ENCODE measurements around the gene SLC38A1.
A peak's percentile ranks its signal among the peaks of the same experiment; 100 is the strongest.

SLC38A1 gene

DNA sequence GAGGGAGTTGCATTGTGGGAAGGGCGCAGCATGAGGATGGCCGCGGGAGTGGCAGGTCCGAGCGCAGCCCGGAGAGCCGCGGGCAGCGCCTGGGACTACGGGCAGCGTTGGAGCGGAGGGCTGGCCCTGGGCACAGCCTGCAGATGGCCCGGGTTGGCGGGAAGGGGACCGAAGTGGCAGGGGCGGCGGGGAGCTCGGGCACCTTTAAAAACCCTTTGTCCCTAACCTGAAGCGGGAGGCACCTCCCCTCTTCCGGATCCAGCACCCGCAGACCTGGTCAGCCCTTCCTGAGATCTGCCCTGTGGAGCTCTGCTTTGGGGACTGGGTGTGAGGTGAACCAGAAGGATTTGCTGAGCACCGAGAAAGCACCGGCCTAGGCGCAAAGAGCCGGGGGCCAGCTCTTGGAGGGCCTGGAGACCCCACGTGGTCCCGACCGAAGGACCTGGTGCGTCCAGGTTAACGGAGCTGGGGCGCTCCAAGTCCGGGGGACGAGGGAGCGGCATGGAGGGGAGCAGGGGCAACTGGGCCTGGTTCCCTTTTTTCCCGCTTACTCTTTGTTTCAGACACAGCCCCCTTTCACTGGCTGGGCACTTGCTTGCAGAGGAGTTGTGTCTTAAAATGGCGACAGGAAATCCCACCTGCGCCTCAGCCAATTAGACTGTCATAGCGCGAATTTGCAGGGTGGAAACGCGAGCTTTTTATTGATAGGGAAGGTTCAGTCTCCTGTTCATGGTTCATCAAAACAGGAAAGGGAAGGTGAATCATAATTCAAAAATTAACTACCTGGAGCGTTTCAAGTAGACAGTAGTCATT lies 792 bp upstream of the SLC38A1 start:
- H3K4me3 ChIP-seq (ENCODE audit: control insufficient read depth, low read depth, low read length): peak overlapping the region; percentile 81
- TF ChIP-seq, protein P1, sequence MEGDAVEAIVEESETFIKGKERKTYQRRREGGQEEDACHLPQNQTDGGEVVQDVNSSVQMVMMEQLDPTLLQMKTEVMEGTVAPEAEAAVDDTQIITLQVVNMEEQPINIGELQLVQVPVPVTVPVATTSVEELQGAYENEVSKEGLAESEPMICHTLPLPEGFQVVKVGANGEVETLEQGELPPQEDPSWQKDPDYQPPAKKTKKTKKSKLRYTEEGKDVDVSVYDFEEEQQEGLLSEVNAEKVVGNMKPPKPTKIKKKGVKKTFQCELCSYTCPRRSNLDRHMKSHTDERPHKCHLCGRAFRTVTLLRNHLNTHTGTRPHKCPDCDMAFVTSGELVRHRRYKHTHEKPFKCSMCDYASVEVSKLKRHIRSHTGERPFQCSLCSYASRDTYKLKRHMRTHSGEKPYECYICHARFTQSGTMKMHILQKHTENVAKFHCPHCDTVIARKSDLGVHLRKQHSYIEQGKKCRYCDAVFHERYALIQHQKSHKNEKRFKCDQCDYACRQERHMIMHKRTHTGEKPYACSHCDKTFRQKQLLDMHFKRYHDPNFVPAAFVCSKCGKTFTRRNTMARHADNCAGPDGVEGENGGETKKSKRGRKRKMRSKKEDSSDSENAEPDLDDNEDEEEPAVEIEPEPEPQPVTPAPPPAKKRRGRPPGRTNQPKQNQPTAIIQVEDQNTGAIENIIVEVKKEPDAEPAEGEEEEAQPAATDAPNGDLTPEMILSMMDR (IDR thresholded peaks at IDR 0.05; ENCODE audit: control insufficient read depth, insufficient read depth, low read depth, low read length, missing control alignments): no peak
- DNase-seq (ENCODE audit: low read depth): no peak

DNA sequence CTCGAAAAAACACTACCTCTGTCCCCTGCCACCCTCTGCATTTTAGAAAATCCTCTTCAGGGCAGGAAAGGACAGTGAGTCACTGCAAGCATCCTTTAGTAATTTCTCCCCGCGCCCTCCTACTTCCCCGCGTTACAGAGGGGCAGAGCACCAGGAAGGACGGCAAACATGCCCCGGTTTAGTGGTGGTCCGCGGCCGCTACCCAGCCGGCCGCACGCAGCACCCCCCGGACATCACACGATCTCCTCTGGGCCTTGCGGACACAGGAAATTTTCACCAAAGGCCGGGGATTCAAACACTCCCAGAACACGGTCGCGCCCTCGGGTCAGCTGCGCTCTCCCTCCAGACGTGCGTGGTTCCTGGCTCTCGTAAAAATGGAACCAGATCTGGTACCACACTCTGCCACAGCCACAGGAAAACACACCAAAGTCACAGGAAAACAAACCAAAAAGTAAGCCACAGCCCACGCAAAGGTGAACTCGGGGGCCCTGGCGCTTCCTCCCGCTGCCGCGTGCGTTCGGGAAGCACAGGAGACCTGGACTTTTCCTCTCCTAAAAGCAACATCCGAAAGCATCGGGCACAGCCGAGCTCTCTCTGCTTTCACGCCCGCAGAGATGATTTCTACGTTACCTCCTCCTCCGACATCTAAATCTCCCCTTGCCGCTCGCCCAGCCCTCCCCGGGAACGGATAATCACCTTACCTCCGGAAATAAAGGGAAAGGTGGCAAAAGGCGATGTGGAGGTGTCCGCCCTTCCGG lies 839 bp downstream of the SLC38A1 start:
- H3K4me3 ChIP-seq (ENCODE audit: control insufficient read depth, low read depth, low read length): peak overlapping the region; percentile 81
- TF ChIP-seq, protein P1 (IDR thresholded peaks at IDR 0.05; ENCODE audit: control insufficient read depth, insufficient read depth, low read depth, low read length, missing control alignments): no peak
- DNase-seq (ENCODE audit: low read depth): no peak

DNA sequence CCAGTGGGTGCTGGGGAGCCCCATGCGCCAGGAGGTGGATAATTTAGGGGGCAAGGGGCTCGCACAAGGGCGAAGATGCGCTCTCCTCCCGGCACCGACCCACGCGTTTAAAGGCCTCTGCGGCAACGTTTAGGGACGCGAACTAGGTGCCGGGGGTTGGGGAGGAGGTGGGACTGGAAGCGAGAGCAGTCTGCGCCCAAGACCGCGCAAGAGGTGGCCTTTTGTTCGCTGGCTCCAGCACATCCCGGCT lies 1.3 kb downstream of the SLC38A1 start:
- TF ChIP-seq, protein P1 (IDR thresholded peaks at IDR 0.05; ENCODE audit: control insufficient read depth, insufficient read depth, low read depth, low read length, missing control alignments): no peak
- peak overlapping the region; percentile 81 for H3K4me3 ChIP-seq (ENCODE audit: control insufficient read depth, low read depth, low read length)
- DNase-seq (ENCODE audit: low read depth): no peak

DNA sequence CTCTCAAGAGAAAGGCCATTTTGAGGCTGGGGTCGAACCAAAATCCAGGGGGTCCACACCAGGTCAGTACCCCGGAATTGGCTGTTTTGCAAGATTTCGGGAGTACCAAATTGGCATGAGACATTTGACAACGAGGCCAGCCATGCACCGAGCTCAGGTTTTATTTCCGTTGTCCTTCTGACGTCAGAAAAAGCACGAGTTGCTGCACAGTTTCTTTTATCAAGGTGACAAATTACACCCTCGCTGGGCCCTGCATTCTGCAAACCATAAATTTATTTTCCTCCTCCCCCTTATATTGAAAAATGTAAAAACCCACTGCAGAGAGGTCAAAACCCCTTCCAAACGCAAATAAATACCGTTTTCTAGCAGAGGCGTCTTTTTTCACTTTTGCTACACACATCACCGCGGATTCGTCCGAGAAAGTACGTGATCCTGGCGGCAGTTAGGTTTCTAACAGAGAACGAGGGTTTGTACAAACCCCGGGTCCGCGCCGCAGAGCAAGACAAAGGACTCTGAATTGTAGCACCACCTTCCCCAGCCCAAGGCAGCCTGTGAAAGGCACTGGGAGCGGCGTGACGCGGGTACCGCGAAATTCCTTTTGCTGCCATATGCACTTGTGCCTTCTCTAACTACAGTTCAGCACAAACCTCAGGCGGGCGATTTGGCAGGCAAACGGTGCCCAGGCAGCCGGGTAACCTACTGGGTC lies 1.8 kb downstream of the SLC38A1 start:
- no peak for DNase-seq (ENCODE audit: low read depth)
- TF ChIP-seq, protein P1 (IDR thresholded peaks at IDR 0.05; ENCODE audit: control insufficient read depth, insufficient read depth, low read depth, low read length, missing control alignments): no peak

DNA sequence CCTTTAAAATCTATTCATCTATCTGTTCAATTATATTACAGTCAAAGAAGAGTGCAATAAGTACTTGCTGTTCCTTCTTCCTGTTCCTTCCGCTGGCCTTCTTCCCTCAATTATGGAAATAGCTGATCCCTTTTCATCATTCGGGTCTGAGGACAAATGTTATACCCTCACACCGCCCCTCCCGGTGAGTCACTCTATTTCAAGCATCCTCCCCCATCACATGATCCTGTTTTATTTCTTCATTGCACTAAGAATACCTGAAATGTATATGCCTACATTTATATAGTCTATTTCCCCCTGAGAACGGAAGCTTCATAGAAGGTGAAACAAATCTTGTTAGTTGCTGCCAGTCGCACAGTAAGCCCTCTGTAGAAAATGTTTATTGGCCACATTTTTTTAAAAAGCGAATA lies 2.5 kb downstream of the SLC38A1 start:
- no peak for DNase-seq (ENCODE audit: low read depth)
- no peak overlapping the region for H3K4me3 ChIP-seq (ENCODE audit: control insufficient read depth, low read depth, low read length)
- TF ChIP-seq, protein P1 (IDR thresholded peaks at IDR 0.05; ENCODE audit: control insufficient read depth, insufficient read depth, low read depth, low read length, missing control alignments): no peak

More for the DNA sequence above, 1.8 kb downstream of the SLC38A1 start:
- peak overlapping the region; percentile 81 for H3K4me3 ChIP-seq (ENCODE audit: control insufficient read depth, low read depth, low read length)

DNA sequence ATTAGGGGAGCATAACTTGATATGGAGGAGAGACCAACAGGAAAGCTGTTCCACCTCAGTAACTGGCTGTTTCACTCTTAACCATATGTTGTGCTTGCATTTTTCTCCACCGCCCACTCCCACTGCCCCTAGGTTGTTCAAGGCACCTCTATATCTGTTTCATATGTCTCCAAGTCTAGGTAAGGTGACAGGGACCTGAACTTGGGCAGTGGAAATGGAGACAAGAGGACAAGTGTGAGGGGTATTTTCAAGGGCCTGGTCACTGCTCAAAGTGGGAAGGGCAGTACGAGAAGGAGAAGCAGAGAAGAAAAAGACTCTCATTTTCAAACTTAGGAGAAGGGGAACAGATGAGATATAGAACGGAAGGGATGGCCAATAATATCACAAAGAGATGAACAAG lies 3.1 kb downstream of the SLC38A1 start:
- TF ChIP-seq, protein P1 (IDR thresholded peaks at IDR 0.05; ENCODE audit: control insufficient read depth, insufficient read depth, low read depth, low read length, missing control alignments): no peak
- no peak for DNase-seq (ENCODE audit: low read depth)
- H3K4me3 ChIP-seq (ENCODE audit: control insufficient read depth, low read depth, low read length): no peak overlapping the region
